Right atrium auricular region (tissue), 2 donors: Measurements from ENCODE around the gene VSIG10L. TPM values are rescaled to one million over a fixed set of nuclear protein-coding genes. Genes with fewer than 3 reads are reported as not detected.
A peak's percentile ranks its signal among the peaks of the same experiment; 100 is the strongest.

Experiments
- DNase-seq: peaks from one replicate; pipeline ENCODE4 v3.0.0-alpha.2; 2019; ENCODE audit warnings: low spot score
- H3K27ac ChIP-seq, 2 donors: fragments of 200-600 bp; sonication (generic); 1 replicate in 1 of 2; 2 replicates in 1 of 2; pipeline ENCODE4 v1.5.1; 2016 to 2019
- H3K27me3 ChIP-seq, 2 donors: fragments of 200-600 bp; sonication (generic); one replicate each; pipeline versions ENCODE4 v1.5.1 to v1.6.0; 2017 to 2019
- H3K36me3 ChIP-seq: fragments of 200-600 bp; sonication (generic); one replicate; pipeline ENCODE4 v1.5.1; 2016
- H3K4me1 ChIP-seq, 2 donors: fragments of 200-600 bp; sonication (generic); one replicate each; pipeline versions ENCODE4 v1.5.1 to v1.6.0; 2017 to 2019
- H3K4me3 ChIP-seq, 2 donors: fragments of 200-600 bp; sonication (generic); 1 replicate in 1 of 2; 2 replicates in 1 of 2; pipeline ENCODE4 v1.5.1; 2017 to 2019; ENCODE audit warnings: mild to moderate bottlenecking in 1 of 2, moderate library complexity in 1 of 2
- H3K9me3 ChIP-seq, 2 donors: fragments of 200-600 bp; sonication (generic); one replicate each; pipeline ENCODE4 v1.5.1; 2019
- CTCF ChIP-seq, 2 donors: fragments of 200-600 bp; sonication (generic); IDR thresholded peaks; one replicate each; pipeline ENCODE4 v1.5.1; 2019; ENCODE audit warnings: antibody characterized with exemption in 2 of 2
- total RNA-seq, 2 donors: library from RNA; depleted of rRNA; stranded (reverse); fragments of >200 nt; gene quantifications; one replicate each; pipeline ENCODE4 v1.1.0, GENCODE V29; 2016

The VSIG10L gene
- total RNA-seq, 2 donors from 2014 or later: 0.79 to 1.1 TPM

GRCh38 chr19:51372021-51372648 lies 30.2 kb upstream of the VSIG10L start:
- no peak overlapping the region for H3K4me3 ChIP-seq
- TF ChIP-seq CTCF (IDR thresholded peaks at IDR 0.05): no peak
- no peaks in the 10 kb centered on the region for H3K9me3 ChIP-seq
- peaks cover 0 to 9% of the 10 kb centered on the region in 2 donors for H3K4me1 ChIP-seq
- H3K36me3 ChIP-seq: no peaks in the 10 kb centered on the region
- no peaks in the 10 kb centered on the region for H3K27me3 ChIP-seq
- no peak overlapping the region for H3K27ac ChIP-seq
- no peak for DNase-seq

GRCh38 chr19:51371186-51371690 lies 29.3 kb upstream of the VSIG10L start:
- Histone ChIP-seq H3K9me3 (no peaks in the 10 kb centered on the region), H3K4me3 (no peak overlapping the region), H3K4me1 (peaks cover 0 to 9% of the 10 kb centered on the region in 2 donors), H3K36me3 (no peaks in the 10 kb centered on the region), H3K27ac (no peak overlapping the region), H3K27me3 (no peaks in the 10 kb centered on the region)
- DNase-seq: no peak
- TF ChIP-seq CTCF (IDR thresholded peaks at IDR 0.05): no peak

- H3K9me3 ChIP-seq: no peaks in the 10 kb centered on the region
- H3K27me3 ChIP-seq: no peaks in the 10 kb centered on the region
- no peak for DNase-seq
- no peak overlapping the region for H3K27ac ChIP-seq
- no peak overlapping the region for H3K4me3 ChIP-seq
- TF ChIP-seq CTCF (IDR thresholded peaks at IDR 0.05): no peak
- H3K36me3 ChIP-seq: no peaks in the 10 kb centered on the region
- peaks cover 0 to 14% of the 10 kb centered on the region in 2 donors for H3K4me1 ChIP-seq
These were observed 28.3 kb upstream of the VSIG10L start for GRCh38 chr19:51370230-51370629.

GRCh38 chr19:51368366-51369282 lies 26.7 kb upstream of the VSIG10L start, which contains the start of gene CLDND2:
CLDND2 (minus strand) TSS chr19:51369003; CDS start chr19:51368577, 426 bp downstream.
- H3K9me3 ChIP-seq: no peaks in the 10 kb centered on the region
- no peaks in the 10 kb centered on the region for H3K27me3 ChIP-seq
- DNase-seq: no peak
- TF ChIP-seq CTCF (IDR thresholded peaks at IDR 0.05): no peak
- H3K4me3 ChIP-seq: peak within 1 kb of the TSS; percentile 51 to 78
- no peaks in the 10 kb centered on the region for H3K36me3 ChIP-seq
- peaks cover 0 to 30% of the 10 kb centered on the region in 2 donors for H3K4me1 ChIP-seq
- peak within 1 kb of the TSS; percentile 95 to 99 for H3K27ac ChIP-seq

- H3K4me3 ChIP-seq: peak overlapping the region; percentile 69 to 78
- TF ChIP-seq CTCF (IDR thresholded peaks at IDR 0.05): no peak
- no peaks in the 10 kb centered on the region for H3K36me3 ChIP-seq
- H3K4me1 ChIP-seq: peaks cover 0 to 38% of the 10 kb centered on the region in 2 donors
- H3K9me3 ChIP-seq: no peaks in the 10 kb centered on the region
- no peaks in the 10 kb centered on the region for H3K27me3 ChIP-seq
- DNase-seq: peak; percentile 99
- H3K27ac ChIP-seq: peak overlapping the region; percentile 95 to 99
These were observed 25.8 kb upstream of the VSIG10L start for GRCh38 chr19:51367565-51368365.
